ENCODE measurements around the gene NXN.
"Not testable (repeated sequence)": the region's sequence is repeated elsewhere in the genome, so short reads cannot be mapped to it uniquely, and the experiment has no call there.

The NXN gene

DNA sequence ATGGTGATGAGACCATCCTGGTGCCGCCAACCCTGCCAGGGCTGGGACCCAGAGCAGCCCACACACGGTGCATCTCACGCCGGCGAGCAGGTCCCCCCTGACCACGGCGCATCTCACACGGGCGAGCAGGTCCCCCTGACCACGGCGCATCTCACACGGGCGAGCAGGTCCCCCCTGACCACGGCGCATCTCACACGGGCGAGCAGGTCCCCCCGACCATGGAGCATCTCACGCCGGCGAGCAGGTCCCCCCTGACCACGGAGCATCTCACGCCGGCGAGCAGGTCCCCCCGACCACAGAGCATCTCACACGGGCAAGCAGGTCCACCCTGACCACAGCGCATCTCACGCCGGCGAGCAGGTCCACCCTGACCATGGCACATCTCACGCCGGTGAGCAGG lies 138.3 kb downstream of the NXN start:
- TF ChIP-seq, protein P1, sequence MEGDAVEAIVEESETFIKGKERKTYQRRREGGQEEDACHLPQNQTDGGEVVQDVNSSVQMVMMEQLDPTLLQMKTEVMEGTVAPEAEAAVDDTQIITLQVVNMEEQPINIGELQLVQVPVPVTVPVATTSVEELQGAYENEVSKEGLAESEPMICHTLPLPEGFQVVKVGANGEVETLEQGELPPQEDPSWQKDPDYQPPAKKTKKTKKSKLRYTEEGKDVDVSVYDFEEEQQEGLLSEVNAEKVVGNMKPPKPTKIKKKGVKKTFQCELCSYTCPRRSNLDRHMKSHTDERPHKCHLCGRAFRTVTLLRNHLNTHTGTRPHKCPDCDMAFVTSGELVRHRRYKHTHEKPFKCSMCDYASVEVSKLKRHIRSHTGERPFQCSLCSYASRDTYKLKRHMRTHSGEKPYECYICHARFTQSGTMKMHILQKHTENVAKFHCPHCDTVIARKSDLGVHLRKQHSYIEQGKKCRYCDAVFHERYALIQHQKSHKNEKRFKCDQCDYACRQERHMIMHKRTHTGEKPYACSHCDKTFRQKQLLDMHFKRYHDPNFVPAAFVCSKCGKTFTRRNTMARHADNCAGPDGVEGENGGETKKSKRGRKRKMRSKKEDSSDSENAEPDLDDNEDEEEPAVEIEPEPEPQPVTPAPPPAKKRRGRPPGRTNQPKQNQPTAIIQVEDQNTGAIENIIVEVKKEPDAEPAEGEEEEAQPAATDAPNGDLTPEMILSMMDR (IDR thresholded peaks at IDR 0.05; ENCODE audit: extremely low read depth, missing control alignments) = no peak
- no peak for DNase-seq (ENCODE audit: low spot score)

DNA sequence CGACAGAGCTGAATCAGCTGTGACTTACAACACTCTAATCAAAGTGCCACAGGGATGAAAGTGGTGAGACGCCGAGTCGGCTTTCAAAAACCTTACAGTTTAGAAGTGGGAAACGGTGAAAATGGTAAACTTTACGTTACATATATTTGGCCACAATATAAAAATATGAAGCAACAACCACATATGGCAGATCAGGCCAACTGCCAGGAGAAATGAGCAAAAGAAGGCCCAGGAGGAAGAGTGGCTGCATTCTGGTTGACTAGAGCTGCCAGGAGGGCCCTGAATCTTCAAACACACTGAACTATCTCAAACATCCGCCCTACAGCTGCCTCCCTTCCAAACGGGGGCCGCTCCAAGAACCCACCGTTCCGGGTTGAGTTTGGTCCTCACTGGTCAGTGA lies 141.1 kb downstream of the NXN start:
- TF ChIP-seq, protein P1 (IDR thresholded peaks at IDR 0.05; ENCODE audit: extremely low read depth, missing control alignments) = no peak
- no peak for DNase-seq (ENCODE audit: low spot score)

DNA sequence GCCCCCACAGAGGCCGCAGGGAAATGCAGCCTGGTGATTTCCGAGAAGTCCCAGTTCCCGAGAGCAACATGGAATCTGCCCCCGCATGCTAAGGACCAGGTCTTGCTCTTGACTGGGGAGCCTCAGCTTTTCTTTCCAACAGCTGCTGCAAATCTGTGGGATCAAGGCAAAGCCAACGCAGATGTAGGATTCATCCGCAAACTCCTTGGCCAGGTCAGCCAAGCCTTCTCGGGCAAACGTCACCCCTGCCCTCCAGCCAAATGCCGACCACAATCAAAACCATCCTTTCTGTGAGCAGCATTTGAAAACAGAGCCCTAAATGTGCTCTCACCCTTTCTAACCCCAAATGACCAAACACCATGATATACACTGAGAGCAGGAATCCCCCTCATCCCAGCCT lies 143.4 kb downstream of the NXN start:
- DNase-seq (ENCODE audit: low spot score) = no peak
- TF ChIP-seq, protein P1 (IDR thresholded peaks at IDR 0.05; ENCODE audit: extremely low read depth, missing control alignments) = no peak

DNA sequence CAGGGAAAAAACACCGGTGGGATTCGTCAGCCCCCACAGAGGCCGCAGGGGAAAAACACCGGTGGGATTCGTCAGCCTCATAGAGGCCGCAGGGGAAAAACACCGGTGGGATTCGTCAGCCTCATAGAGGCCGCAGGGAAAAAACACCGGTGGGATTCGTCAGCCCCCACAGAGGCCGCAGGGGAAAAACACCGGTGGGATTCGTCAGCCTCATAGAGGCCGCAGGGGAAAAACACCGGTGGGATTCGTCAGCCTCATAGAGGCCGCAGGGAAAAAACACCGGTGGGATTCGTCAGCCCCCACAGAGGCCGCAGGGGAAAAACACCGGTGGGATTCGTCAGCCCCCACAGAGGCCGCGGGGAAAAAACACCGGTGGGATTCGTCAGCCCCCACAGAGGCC lies 143.9 kb downstream of the NXN start:
- not testable (repeated sequence) for DNase-seq (ENCODE audit: low spot score)

DNA sequence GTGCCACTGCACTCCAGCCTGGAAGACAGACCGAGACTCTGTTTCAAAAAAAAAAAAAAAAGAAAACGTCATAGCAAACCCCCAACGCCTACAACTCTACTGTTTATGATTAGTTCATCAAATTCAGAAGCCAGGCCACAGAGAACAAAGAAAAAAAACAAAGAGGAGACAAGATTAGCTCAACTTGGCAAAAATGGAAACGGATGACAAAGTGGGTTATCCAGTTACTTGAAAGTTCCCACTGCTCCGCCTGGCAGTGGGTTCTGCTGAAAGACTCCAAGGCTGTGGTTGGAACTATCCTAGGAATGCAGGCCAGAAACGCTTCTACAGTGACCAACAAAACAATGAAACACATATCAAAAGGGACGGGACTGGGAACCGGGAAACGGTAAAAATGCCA lies 144.3 kb downstream of the NXN start:
- no peak for DNase-seq (ENCODE audit: low spot score)
- TF ChIP-seq, protein P1 (IDR thresholded peaks at IDR 0.05; ENCODE audit: extremely low read depth, missing control alignments) = no peak

DNA sequence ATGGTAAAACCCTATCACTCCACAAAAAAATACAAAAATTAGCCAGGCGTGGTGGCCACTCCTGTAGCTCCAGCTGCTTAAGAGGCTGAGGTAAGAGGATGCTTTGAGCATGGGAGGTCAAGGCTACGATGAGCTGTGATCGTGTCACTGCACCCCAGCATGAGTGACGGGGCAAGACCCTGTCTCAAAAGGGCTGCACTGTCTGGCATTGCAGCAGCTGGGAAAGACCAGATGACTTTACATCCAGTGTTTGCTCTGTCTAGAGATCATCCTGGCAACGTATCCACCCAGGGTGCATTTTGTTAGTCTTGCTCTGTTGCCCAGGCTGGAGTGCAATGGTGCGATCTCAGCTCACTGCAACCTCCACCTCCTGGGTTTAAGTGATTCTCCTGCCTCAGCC lies 145.4 kb downstream of the NXN start:
- TF ChIP-seq, protein P1 (IDR thresholded peaks at IDR 0.05; ENCODE audit: extremely low read depth, missing control alignments) = no peak
- no peak for DNase-seq (ENCODE audit: low spot score)

DNA sequence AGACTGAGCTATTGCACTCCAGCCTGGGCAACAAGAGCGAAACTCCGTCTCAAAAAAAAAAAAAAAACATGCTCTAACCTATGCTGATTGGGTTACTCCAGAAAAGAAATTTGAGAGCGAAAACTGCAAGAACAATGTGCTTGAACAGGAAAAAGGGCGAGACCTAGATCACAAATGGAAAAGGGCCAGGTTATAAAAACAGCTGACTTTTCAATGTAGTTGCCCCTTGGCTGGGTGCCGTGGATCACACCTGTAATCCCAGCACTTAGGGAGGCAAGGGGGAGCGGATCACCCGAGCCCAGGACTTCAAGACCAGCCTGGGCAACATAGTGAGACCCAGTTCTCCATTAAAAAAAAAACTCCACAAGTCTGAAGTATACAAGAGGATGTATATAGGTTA lies 148.6 kb downstream of the NXN start:
- no peak for DNase-seq (ENCODE audit: low spot score)
- TF ChIP-seq, protein P1 (IDR thresholded peaks at IDR 0.05; ENCODE audit: extremely low read depth, missing control alignments) = no peak

DNA sequence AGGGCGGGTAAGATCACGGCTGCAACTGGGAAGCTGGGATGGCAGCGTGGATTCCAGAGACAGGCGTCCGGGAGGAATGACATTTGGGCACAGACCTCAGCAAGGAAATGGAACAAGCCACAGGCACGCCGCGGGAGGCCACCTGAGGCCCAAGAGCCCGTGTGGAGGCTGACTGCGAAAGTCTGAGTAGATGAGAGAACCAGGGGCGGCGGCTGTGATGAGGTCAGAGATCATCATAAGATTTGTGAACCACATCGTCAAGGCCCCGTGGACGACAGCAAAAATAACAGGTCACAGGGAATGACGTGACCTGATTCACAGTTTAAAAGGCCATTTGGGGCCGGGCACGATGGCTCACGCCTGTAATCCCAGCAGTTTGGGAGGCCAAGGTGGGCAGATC lies 149.2 kb downstream of the NXN start:
- no peak for DNase-seq (ENCODE audit: low spot score)
- TF ChIP-seq, protein P1 (IDR thresholded peaks at IDR 0.05; ENCODE audit: extremely low read depth, missing control alignments) = no peak

DNA sequence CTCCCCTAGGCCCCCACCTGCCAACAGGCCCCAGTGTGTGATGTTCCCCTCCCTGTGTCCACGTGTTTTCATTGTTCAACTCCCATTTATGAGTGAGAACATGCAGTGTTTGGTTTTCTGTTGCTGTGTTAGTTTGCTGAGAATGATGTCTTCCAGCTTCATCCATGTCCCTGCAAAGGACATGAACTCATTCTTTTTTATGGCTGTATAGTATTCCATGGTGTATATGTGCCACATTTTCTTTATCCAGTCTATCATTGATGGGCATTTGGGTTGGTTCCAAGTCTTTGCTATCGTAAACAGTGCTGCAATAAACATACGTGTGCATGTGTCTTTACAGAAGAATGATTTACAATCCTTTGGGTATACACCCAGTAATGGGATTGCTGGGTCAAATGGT lies 150.0 kb downstream of the NXN start:
- DNase-seq (ENCODE audit: low spot score) = not testable (repeated sequence)

All from GM20000 (cell line).